Spleen (tissue), 7 donors: ENCODE measurements around the gene FUT3.

Experiments used
- CTCF ChIP-seq, 11 experiments: fragments of 200-600 bp in 7 of 11; fragments of 450-650 bp in 4 of 11; sonication (generic) in 4 of 11; IDR thresholded peaks in 8 of 11; conservative IDR thresholded peaks in 3 of 11; 1 replicate in 7 of 11; 2 replicates in 4 of 11; pipeline versions ENCODE4 v1.4.0 to v1.8.0; 2016 to 2021; ENCODE audit warnings: antibody characterized with exemption in 11 of 11, inconsistent platforms in 4 of 11, mild to moderate bottlenecking in 1 of 11
- POLR2A ChIP-seq, 3 donors: fragments of 450-650 bp; IDR thresholded peaks; one replicate each; pipeline ENCODE4 v1.5.1; 2017; ENCODE audit warnings: antibody characterized with exemption in 3 of 3, mild to moderate bottlenecking in 1 of 3
- donor health status: DM: no; HTN: no; CAD: no; lungs with moderate emphysema.
- donor health status: DM: no; HTN: no; CAD: no.
- donor health status: DM: no; HTN: no; CAD: no.

GRCh38 chr19:5873617-5874199 lies 22.5 kb upstream of the FUT3 start:
- TF ChIP-seq CTCF (IDR thresholded peaks at IDR 0.05 in 8 of 11, conservative IDR thresholded peaks at IDR 0.05 in 3 of 11) (no peak), POLR2A (IDR thresholded peaks at IDR 0.05) (no peak)
